Astrocyte (in vitro differentiated cells and primary cell): ENCODE measurements around the gene JAZF1.

Source experiments
- EZH2 ChIP-seq: IDR thresholded peaks from 2 replicates; pipeline ENCODE4 v1.6.1; 2012; ENCODE audit warnings: mild to moderate bottlenecking, low read length, inconsistent platforms; ENCODE audit not compliant: insufficient read depth
- TF ChIP-seq, protein P1 (sequence below): IDR thresholded peaks from 2 replicates; pipeline ENCODE4 v1.5.1; 2011; ENCODE audit warnings: low read depth, mild to moderate bottlenecking, inconsistent platforms, low read length, moderate library complexity; ENCODE audit not compliant: insufficient read depth

GRCh38 chr7:28026237-28026636, 154.4 kb downstream of the JAZF1 start:
- TF ChIP-seq, protein P1, sequence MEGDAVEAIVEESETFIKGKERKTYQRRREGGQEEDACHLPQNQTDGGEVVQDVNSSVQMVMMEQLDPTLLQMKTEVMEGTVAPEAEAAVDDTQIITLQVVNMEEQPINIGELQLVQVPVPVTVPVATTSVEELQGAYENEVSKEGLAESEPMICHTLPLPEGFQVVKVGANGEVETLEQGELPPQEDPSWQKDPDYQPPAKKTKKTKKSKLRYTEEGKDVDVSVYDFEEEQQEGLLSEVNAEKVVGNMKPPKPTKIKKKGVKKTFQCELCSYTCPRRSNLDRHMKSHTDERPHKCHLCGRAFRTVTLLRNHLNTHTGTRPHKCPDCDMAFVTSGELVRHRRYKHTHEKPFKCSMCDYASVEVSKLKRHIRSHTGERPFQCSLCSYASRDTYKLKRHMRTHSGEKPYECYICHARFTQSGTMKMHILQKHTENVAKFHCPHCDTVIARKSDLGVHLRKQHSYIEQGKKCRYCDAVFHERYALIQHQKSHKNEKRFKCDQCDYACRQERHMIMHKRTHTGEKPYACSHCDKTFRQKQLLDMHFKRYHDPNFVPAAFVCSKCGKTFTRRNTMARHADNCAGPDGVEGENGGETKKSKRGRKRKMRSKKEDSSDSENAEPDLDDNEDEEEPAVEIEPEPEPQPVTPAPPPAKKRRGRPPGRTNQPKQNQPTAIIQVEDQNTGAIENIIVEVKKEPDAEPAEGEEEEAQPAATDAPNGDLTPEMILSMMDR, result no peak
- no peak for TF ChIP-seq EZH2
